ENCODE results near the gene OR6Y1. TPM values are rescaled to one million over a fixed set of nuclear protein-coding genes. Genes with fewer than 3 reads are reported as not detected.

OR6Y1 gene
- not detected in 5 replicates for total RNA-seq (2022; extraction: Qiagen RNA extraction; ENCODE audit: low read depth)

GRCh38 chr1:158554352-158554751 lies at the start of gene OR6Y1:
OR6Y1 (minus strand) TSS chr1:158554405; CDS start chr1:158548105, 6,300 bp downstream.

GRCh38 chr1:158579733-158580132 lies 25.5 kb upstream of the OR6Y1 start, which contains the start of gene OR10X1:
OR10X1 (minus strand) TSS chr1:158579899; CDS start chr1:158579899, 0 bp downstream.

GRCh38 chr1:158570480-158570879 lies 16.3 kb upstream of the OR6Y1 start, which contains the start of gene OR6P1:
OR6P1 (minus strand) TSS chr1:158570580; CDS start chr1:158563604, 6,976 bp downstream.

Other genes starting within 250 kb of the OR6Y1 start
- gene CD1B, start 222.9 kb downstream of the OR6Y1 start, total RNA-seq (2022; extraction: Qiagen RNA extraction; ENCODE audit: low read depth) = not detected in 5 replicates
- not detected in 5 replicates for gene CD1E, start 200.5 kb downstream of the OR6Y1 start, total RNA-seq (2022; extraction: Qiagen RNA extraction; ENCODE audit: low read depth)
- not detected in 5 replicates for gene OR10T2, start 154.9 kb downstream of the OR6Y1 start, total RNA-seq (2022; extraction: Qiagen RNA extraction; ENCODE audit: low read depth)
- gene OR10K2, start 128.2 kb downstream of the OR6Y1 start, total RNA-seq (2022; extraction: Qiagen RNA extraction; ENCODE audit: low read depth) = not detected in 5 replicates
- gene OR10K1, start 92.6 kb downstream of the OR6Y1 start, total RNA-seq (2022; extraction: Qiagen RNA extraction; ENCODE audit: low read depth) = not detected in 5 replicates
- gene OR10R2, start 82.2 kb downstream of the OR6Y1 start, total RNA-seq (2022; extraction: Qiagen RNA extraction; ENCODE audit: low read depth) = not detected in 5 replicates
- not detected in 5 replicates for gene OR6P1, start 16.2 kb upstream of the OR6Y1 start, total RNA-seq (2022; extraction: Qiagen RNA extraction; ENCODE audit: low read depth)
- gene OR10X1, start 25.5 kb upstream of the OR6Y1 start, total RNA-seq (2022; extraction: Qiagen RNA extraction; ENCODE audit: low read depth) = not detected in 5 replicates
- gene OR10Z1, start 50.9 kb upstream of the OR6Y1 start, total RNA-seq (2022; extraction: Qiagen RNA extraction; ENCODE audit: low read depth) = not detected in 5 replicates
- not detected in 5 replicates for gene SPTA1, start 132.3 kb upstream of the OR6Y1 start, total RNA-seq (2022; extraction: Qiagen RNA extraction; ENCODE audit: low read depth)
- gene OR6K2, start 146.2 kb upstream of the OR6Y1 start, total RNA-seq (2022; extraction: Qiagen RNA extraction; ENCODE audit: low read depth) = not detected in 5 replicates
- gene OR6K3, start 166.3 kb upstream of the OR6Y1 start, total RNA-seq (2022; extraction: Qiagen RNA extraction; ENCODE audit: low read depth) = not detected in 5 replicates
- not detected in 5 replicates for gene OR6K6, start 200.3 kb upstream of the OR6Y1 start, total RNA-seq (2022; extraction: Qiagen RNA extraction; ENCODE audit: low read depth)
- not detected in 5 replicates for gene OR6N1, start 217.8 kb upstream of the OR6Y1 start, total RNA-seq (2022; extraction: Qiagen RNA extraction; ENCODE audit: low read depth)
- gene OR6N2, start 226.8 kb upstream of the OR6Y1 start, total RNA-seq (2022; extraction: Qiagen RNA extraction; ENCODE audit: low read depth) = not detected in 5 replicates